ENCODE results near the gene SP4.

DNA sequence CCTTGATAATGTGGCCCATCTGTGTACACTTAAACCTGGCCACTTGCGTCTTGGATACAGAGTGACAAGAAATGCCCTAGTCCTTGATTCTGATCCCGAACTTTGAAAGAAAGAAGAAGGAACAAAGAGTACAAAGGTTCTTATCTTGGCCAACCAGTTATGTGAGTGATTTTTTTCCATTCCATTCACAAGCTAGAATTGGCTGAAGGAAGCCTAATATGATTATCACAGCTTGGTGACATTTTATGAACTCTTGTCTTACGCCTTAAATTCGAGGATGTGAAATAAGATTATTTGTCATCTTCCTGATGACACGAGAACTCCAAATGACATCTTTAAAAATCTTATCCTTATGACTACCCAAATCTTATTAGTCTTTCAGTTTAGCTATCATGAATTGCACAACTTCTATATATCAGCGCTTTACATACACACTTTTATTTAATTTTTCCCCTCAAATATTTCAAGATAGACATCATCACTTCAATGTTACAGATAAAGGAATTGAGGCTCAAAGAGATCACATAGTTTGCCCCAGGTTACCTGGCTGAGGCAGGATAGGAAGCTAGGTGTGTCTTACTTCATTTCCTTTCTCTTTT, 13.0 kb upstream of the SP4 start:
- no peak for TF ChIP-seq EZH2 (IDR thresholded peaks at IDR 0.05; ENCODE audit: borderline replicate concordance, insufficient read depth, low read depth, low read length, poor library complexity, severe bottlenecking)
- TF ChIP-seq, protein P1, sequence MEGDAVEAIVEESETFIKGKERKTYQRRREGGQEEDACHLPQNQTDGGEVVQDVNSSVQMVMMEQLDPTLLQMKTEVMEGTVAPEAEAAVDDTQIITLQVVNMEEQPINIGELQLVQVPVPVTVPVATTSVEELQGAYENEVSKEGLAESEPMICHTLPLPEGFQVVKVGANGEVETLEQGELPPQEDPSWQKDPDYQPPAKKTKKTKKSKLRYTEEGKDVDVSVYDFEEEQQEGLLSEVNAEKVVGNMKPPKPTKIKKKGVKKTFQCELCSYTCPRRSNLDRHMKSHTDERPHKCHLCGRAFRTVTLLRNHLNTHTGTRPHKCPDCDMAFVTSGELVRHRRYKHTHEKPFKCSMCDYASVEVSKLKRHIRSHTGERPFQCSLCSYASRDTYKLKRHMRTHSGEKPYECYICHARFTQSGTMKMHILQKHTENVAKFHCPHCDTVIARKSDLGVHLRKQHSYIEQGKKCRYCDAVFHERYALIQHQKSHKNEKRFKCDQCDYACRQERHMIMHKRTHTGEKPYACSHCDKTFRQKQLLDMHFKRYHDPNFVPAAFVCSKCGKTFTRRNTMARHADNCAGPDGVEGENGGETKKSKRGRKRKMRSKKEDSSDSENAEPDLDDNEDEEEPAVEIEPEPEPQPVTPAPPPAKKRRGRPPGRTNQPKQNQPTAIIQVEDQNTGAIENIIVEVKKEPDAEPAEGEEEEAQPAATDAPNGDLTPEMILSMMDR (IDR thresholded peaks at IDR 0.05), result no peak

Data from B cell (primary cell).